SJCRH30 (cell line): ENCODE results near the gene NR1D2. TPM values are rescaled to one million over a fixed set of nuclear protein-coding genes. Genes with fewer than 3 reads are reported as not detected.
"Not testable (repeated sequence)": the region's sequence is repeated elsewhere in the genome, so short reads cannot be mapped to it uniquely, and the experiment has no call there.

Source experiments
- DNase-seq, 2 experiments: peaks; one replicate each; pipeline ENCODE4 v3.0.0-alpha.2; 2015 to 2020
- H3K27ac ChIP-seq: fragments of 250-450 bp; sonication (Bioruptor Pico); 2 replicates; pipeline ENCODE4 v1.5.1; 2020; ENCODE audit warnings: mild to moderate bottlenecking, moderate library complexity
- H3K27me3 ChIP-seq: fragments of 250-450 bp; sonication (Bioruptor Pico); 2 replicates; pipeline ENCODE4 v1.5.1; 2020; ENCODE audit warnings: mild to moderate bottlenecking, moderate library complexity
- H3K36me3 ChIP-seq: fragments of 250-450 bp; sonication (Bioruptor Pico); 2 replicates; pipeline ENCODE4 v1.5.1; 2020; ENCODE audit warnings: mild to moderate bottlenecking, moderate library complexity
- H3K4me1 ChIP-seq: fragments of 250-450 bp; sonication (Bioruptor Pico); 2 replicates; pipeline ENCODE4 v1.5.1; 2020; ENCODE audit warnings: mild to moderate bottlenecking, moderate library complexity
- H3K4me3 ChIP-seq: fragments of 250-450 bp; sonication (Bioruptor Pico); 2 replicates; pipeline ENCODE4 v1.5.1; 2020; ENCODE audit warnings: mild to moderate bottlenecking, moderate library complexity
- H3K9me3 ChIP-seq: fragments of 250-450 bp; sonication (Bioruptor Pico); replicated peaks from 2 replicates; pipeline ENCODE4 v1.5.1; 2020; ENCODE audit warnings: mild to moderate bottlenecking, moderate library complexity
- total RNA-seq: library from RNA; depleted of rRNA; stranded (reverse); fragments of >200 nt; shearing (Covaris generic); gene quantifications from 2 replicates; pipeline ENCODE4 v1.2.3, GENCODE V29; 2014; rRNA removed

Gene NR1D2
- total RNA-seq = 43.2 and 44.8 TPM in 2 replicates

- H3K27ac ChIP-seq = peak within 1 kb of the TSS; percentile 75
- no peaks in the 10 kb centered on the region for H3K36me3 ChIP-seq
- peak within 1 kb of the TSS; percentile 91 for H3K4me3 ChIP-seq
- no peaks in the 10 kb centered on the region for H3K27me3 ChIP-seq
- H3K4me1 ChIP-seq = peaks cover 40% of the 10 kb centered on the region
- no peaks in the 10 kb centered on the region for H3K9me3 ChIP-seq
- peak; percentile 92 to 93 for DNase-seq
Measured at GRCh38 chr3:23944861-23945662, at the start of gene NR1D2. TSS of gene NR1D2 (plus strand) at chr3:23945286. CDS start at chr3:23945579, 293 bp downstream.

- Histone ChIP-seq H3K4me1 (no peaks in the 10 kb centered on the region), H3K9me3 (no peaks in the 10 kb centered on the region), H3K27ac (no peak overlapping the region), H3K27me3 (no peaks in the 10 kb centered on the region), H3K36me3 (peaks cover 66% of the 10 kb centered on the region), H3K4me3 (no peak overlapping the region)
- no peak for DNase-seq
Measured at GRCh38 chr3:23900744-23901143, 44.3 kb upstream of the NR1D2 start.

- Histone ChIP-seq H3K27ac (no peak overlapping the region), H3K4me1 (no peaks in the 10 kb centered on the region), H3K4me3 (no peak overlapping the region), H3K27me3 (no peaks in the 10 kb centered on the region), H3K9me3 (no peaks in the 10 kb centered on the region), H3K36me3 (peaks cover 57% of the 10 kb centered on the region)
- no peak for DNase-seq
Measured at GRCh38 chr3:23904545-23904944, 40.5 kb upstream of the NR1D2 start.

- no peak for DNase-seq
- Histone ChIP-seq H3K4me3 (no peak overlapping the region), H3K27ac (no peak overlapping the region), H3K27me3 (no peaks in the 10 kb centered on the region), H3K4me1 (peaks cover 9% of the 10 kb centered on the region), H3K9me3 (no peaks in the 10 kb centered on the region), H3K36me3 (peaks cover 50% of the 10 kb centered on the region)
Measured at GRCh38 chr3:23909341-23909740, 35.7 kb upstream of the NR1D2 start.

GRCh38 chr3:23911397-23911796 is 33.7 kb upstream of the NR1D2 start:
- DNase-seq = no peak
- no peaks in the 10 kb centered on the region for H3K9me3 ChIP-seq
- no peaks in the 10 kb centered on the region for H3K27me3 ChIP-seq
- H3K36me3 ChIP-seq = peaks cover 37% of the 10 kb centered on the region
- no peak overlapping the region for H3K4me3 ChIP-seq
- H3K4me1 ChIP-seq = peaks cover 14% of the 10 kb centered on the region
- H3K27ac ChIP-seq = no peak overlapping the region

GRCh38 chr3:23912335-23912734 is 32.8 kb upstream of the NR1D2 start:
- Histone ChIP-seq H3K4me1 (peaks cover 14% of the 10 kb centered on the region), H3K27ac (0 out of 2 replicates have a peak overlapping the region, but pooled peaks have one; percentile 16), H3K36me3 (peaks cover 37% of the 10 kb centered on the region)
- H3K27me3 ChIP-seq, H3K4me3 ChIP-seq, H3K9me3 ChIP-seq: not testable (repeated sequence)
- peak in 1 of 2 experiments; percentile 40 for DNase-seq

GRCh38 chr3:23913182-23913581 is 31.9 kb upstream of the NR1D2 start:
- Histone ChIP-seq H3K27me3 (no peaks in the 10 kb centered on the region), H3K27ac (no peak overlapping the region), H3K36me3 (peaks cover 37% of the 10 kb centered on the region), H3K9me3 (no peaks in the 10 kb centered on the region), H3K4me3 (no peak overlapping the region), H3K4me1 (peaks cover 14% of the 10 kb centered on the region)
- DNase-seq = no peak

- H3K4me3 ChIP-seq = no peak overlapping the region
- H3K36me3 ChIP-seq = peaks cover 41% of the 10 kb centered on the region
- no peaks in the 10 kb centered on the region for H3K27me3 ChIP-seq
- no peak for DNase-seq
- no peaks in the 10 kb centered on the region for H3K9me3 ChIP-seq
- peaks cover 17% of the 10 kb centered on the region for H3K4me1 ChIP-seq
- H3K27ac ChIP-seq = no peak overlapping the region
Measured at GRCh38 chr3:23913873-23914743, 31.0 kb upstream of the NR1D2 start.

GRCh38 chr3:23915537-23916108 is 29.5 kb upstream of the NR1D2 start:
- Histone ChIP-seq H3K27ac (peak overlapping the region; percentile 85; the same call in 1 of the 2 replicates), H3K9me3 (no peaks in the 10 kb centered on the region), H3K27me3 (no peaks in the 10 kb centered on the region), H3K4me3 (peak overlapping the region; percentile 83), H3K4me1 (peaks cover 17% of the 10 kb centered on the region), H3K36me3 (peaks cover 44% of the 10 kb centered on the region)
- DNase-seq = peak; percentile 34 to 70

- peak overlapping the region; percentile 83 for H3K4me3 ChIP-seq
Measured at GRCh38 chr3:23916152-23916885, 28.8 kb upstream of the NR1D2 start.

GRCh38 chr3:23916886-23917678 is 28.0 kb upstream of the NR1D2 start, which contains the start of the genes NKIRAS1 and RPL15:
TSS of gene NKIRAS1 (minus strand) at chr3:23916990. CDS start at chr3:23910904, 6,086 bp downstream.
TSS of gene RPL15 (plus strand) at chr3:23917132. CDS start at chr3:23917860, 728 bp downstream.
- Histone ChIP-seq H3K4me1 (peaks cover 15% of the 10 kb centered on the region), H3K36me3 (peaks cover 47% of the 10 kb centered on the region), H3K9me3 (no peaks in the 10 kb centered on the region), H3K27me3 (no peaks in the 10 kb centered on the region), H3K4me3 (peak within 1 kb of the TSS; percentile 83), H3K27ac (peak within 1 kb of the TSS; percentile 85)
- peak; percentile 100 for DNase-seq

More at GRCh38 chr3:23916152-23916885, 28.8 kb upstream of the NR1D2 start:
- H3K36me3 ChIP-seq = peaks cover 46% of the 10 kb centered on the region
- peak overlapping the region; percentile 85 for H3K27ac ChIP-seq
- no peaks in the 10 kb centered on the region for H3K27me3 ChIP-seq
- H3K9me3 ChIP-seq = no peaks in the 10 kb centered on the region
- H3K4me1 ChIP-seq = peaks cover 17% of the 10 kb centered on the region
- DNase-seq = no peak

- Histone ChIP-seq H3K36me3 (peaks cover 47% of the 10 kb centered on the region), H3K27ac (peak overlapping the region; percentile 85), H3K4me3 (peak overlapping the region; percentile 83)
- not testable (repeated sequence) for H3K27me3 ChIP-seq, H3K4me1 ChIP-seq, H3K9me3 ChIP-seq
- DNase-seq = peak; percentile 73 to 79
Measured at GRCh38 chr3:23917679-23918303, 27.3 kb upstream of the NR1D2 start.

GRCh38 chr3:23918331-23918730 is 26.8 kb upstream of the NR1D2 start:
- Histone ChIP-seq H3K4me3 (peak overlapping the region; percentile 83), H3K27ac (peak overlapping the region; percentile 85; the same call in 1 of the 2 replicates)
- not testable (repeated sequence) for H3K27me3 ChIP-seq

More at GRCh38 chr3:23918331-23918730, 26.8 kb upstream of the NR1D2 start:
- not testable (repeated sequence) for DNase-seq, H3K9me3 ChIP-seq
- peaks cover 43% of the 10 kb centered on the region for H3K36me3 ChIP-seq
- H3K4me1 ChIP-seq = peaks cover 12% of the 10 kb centered on the region
